MM.1S (cell line): ENCODE data around the gene CDH22.

Experiments
- CTCF ChIP-seq: fragments of 300-600 bp; sonication (generic); IDR thresholded peaks from 2 replicates; pipeline ENCODE4 v1.5.1; 2016; ENCODE audit warnings: antibody characterized with exemption, low read length, mixed read lengths
- EZH2 ChIP-seq: fragments of 300-600 bp; sonication (generic); optimal IDR thresholded peaks from 2 replicates; pipeline ENCODE3; 2017; ENCODE audit warnings: low read depth, mild to moderate bottlenecking, antibody characterized with exemption, low read length, mixed read lengths
- EZH2phosphoT487 ChIP-seq: fragments of 300-600 bp; sonication (generic); IDR thresholded peaks from 2 replicates; pipeline ENCODE4 v1.6.1; 2018; ENCODE audit warnings: antibody characterized with exemption, low read length

- TF ChIP-seq CTCF: no peak
- no peak for TF ChIP-seq EZH2
- TF ChIP-seq EZH2phosphoT487: no peak
Observed at GRCh38 chr20:46356195-46357029, 48.1 kb upstream of the CDH22 start.
